ENCODE results near the gene NFKBIL1. TPM values are rescaled to one million over a fixed set of nuclear protein-coding genes. Genes with fewer than 3 reads are reported as not detected.

The NFKBIL1 gene
- total and polyA plus RNA-seq, 10 of the 15 experiments (the other 5 are each of a cell fraction or from before 2014, with no cell fraction given) = 0.19 to 15.1 (median 7.0) TPM

GRCh38 chr6:31541658-31542521 is 5.5 kb upstream of the NFKBIL1 start, which contains the start of gene DDX39B (continued):
- TF ChIP-seq NFXL1 (IDR thresholded peaks at IDR 0.05; ENCODE audit: borderline replicate concordance) (no peak), ZZZ3 (IDR thresholded peaks at IDR 0.05; ENCODE audit: control insufficient read depth, insufficient read length, low read depth) (peak; percentile 94), ZNF24 (IDR thresholded peaks at IDR 0.05) (no peak; the same call in 1 of the 2 replicates), ZNF592 (IDR thresholded peaks at IDR 0.05) (peak; percentile 96)

- no peak overlapping the region for H3K4me3 ChIP-seq
- 96% methylated on average over 6 of the region's 6 CpGs for WGBS (ENCODE audit: insufficient coverage, insufficient replicate concordance, low lambda C conversion rate, missing lambda C conversion rate)
- in situ Hi-C loops (cut with MboI) (loop anchor here (5.0 to 10.0 kb wide), 2 partner anchors 51 to 291 kb away; no protein-coding TSS in a partner anchor), intact Hi-C loops (cut with micrococcal nuclease; ENCODE audit: unreplicated experiment) (loop anchor here (2.0 to 10.0 kb wide), 2 partner anchors 195 to 361 kb away; partner anchors contain the start of gene ZBTB12)
- FAIRE-seq = no peak
- H2AFZ ChIP-seq (ENCODE audit: control insufficient read depth, low read depth, low read length) = no peak overlapping the region
- DNase-seq (ENCODE audit: low read depth, low spot score) = no peak
- H3K9ac ChIP-seq (ENCODE audit: control insufficient read depth, insufficient read depth, low read length) = no peak overlapping the region
- ATAC-seq = no peak
- CTCF ChIA-PET = interaction anchor here (0.7 to 34.8 kb wide), 3 partner anchors 44 to 73 kb away, joined by 4 to 2098 read pairs (median 100); partner anchors contain the start of genes LST1, LTB, MICB and NCR3
- peaks cover 9% of the 10 kb centered on the region for H4K20me1 ChIP-seq (ENCODE audit: control insufficient read depth, insufficient read depth)
- peaks cover 7 to 15% of the 10 kb centered on the region in 2 experiments for H3K36me3 ChIP-seq (ENCODE audit: control insufficient read depth in 2 of 2, insufficient read depth in 2 of 2, low read length in 1 of 2)
- POLR2A ChIA-PET = interaction anchor here (0.5 to 4.8 kb wide), 6 partner anchors 8 to 121 kb away, joined by 3 to 56 read pairs (median 5); partner anchors contain the start of genes GPANK1 and MICB
- BruUV-seq (replicated peaks) = no TSS peak
- H3K4me1 ChIP-seq (ENCODE audit: control insufficient read depth, insufficient read depth, low read length) = peaks cover 4% of the 10 kb centered on the region; the same call in 1 of the 2 replicates
- no peaks in the 10 kb centered on the region for H3K27me3 ChIP-seq (replicated peaks in 1 of 2; ENCODE audit: control insufficient read depth in 2 of 2, insufficient read depth in 2 of 2, low read length in 1 of 2)
- RAD21 ChIA-PET (ENCODE audit: unreplicated experiment) = interaction anchor here (0.6 to 16.9 kb wide), 3 partner anchors 50 to 142 kb away, joined by 3 to 668 read pairs (median 4); partner anchors contain the start of gene NCR3
- no peak overlapping the region for H3K4me2 ChIP-seq (ENCODE audit: control insufficient read depth, insufficient read depth)
- peaks cover 54% of the 10 kb centered on the region for H3K79me2 ChIP-seq (ENCODE audit: control insufficient read depth, insufficient read depth, low read length)
- SMC1A ChIA-PET (ENCODE audit: uncharacterized antibody, unreplicated experiment) = interaction anchor here (0.9 to 34.7 kb wide), 5 partner anchors 7 to 325 kb away, joined by 3 to 1989 read pairs (median 4); partner anchors contain the start of genes LST1, LTA, LTB and NCR3
- H3K9me3 ChIP-seq (replicated peaks; ENCODE audit: control insufficient read depth, insufficient read depth, low read length) = no peaks in the 10 kb centered on the region
- no peak overlapping the region for H3K27ac ChIP-seq (ENCODE audit: control insufficient read depth, insufficient read depth)
- TF ChIP-seq PAX8 (IDR thresholded peaks at IDR 0.05) (no peak), CHD1 (IDR thresholded peaks at IDR 0.05; ENCODE audit: low read depth, low read length) (no peak), SREBF2 (IDR thresholded peaks at IDR 0.05; ENCODE audit: low read length) (no peak), SMARCA5 (IDR thresholded peaks at IDR 0.05) (no peak), KAT2A (conservative IDR thresholded peaks at IDR 0.05; ENCODE audit: control insufficient read depth, low read depth, low read length) (no peak), SIX5 (IDR thresholded peaks at IDR 0.05; ENCODE audit: low read depth, low read length, severe bottlenecking) (no peak), BACH1 (IDR thresholded peaks at IDR 0.05; ENCODE audit: borderline replicate concordance) (no peak), SREBF1 (IDR thresholded peaks at IDR 0.05; ENCODE audit: low read length) (no peak), MXI1 (IDR thresholded peaks at IDR 0.05; ENCODE audit: low read depth, low read length) (no peak), MLLT1 (IDR thresholded peaks at IDR 0.05) (no peak), NR2C2 (IDR thresholded peaks at IDR 0.05; ENCODE audit: borderline replicate concordance, control insufficient read depth, insufficient read length, low read depth) (no peak), NFYA (IDR thresholded peaks at IDR 0.05; ENCODE audit: borderline replicate concordance, low read depth, low read length) (no peak), SMC3 (IDR thresholded peaks at IDR 0.05; ENCODE audit: borderline replicate concordance, low read length) (no peak)
Observed at GRCh38 chr6:31543639-31544038, 3.8 kb upstream of the NFKBIL1 start.
